CD4-positive, alpha-beta T cell treated with Interleukin-6 at 100 ng/mL for 8 hours (primary cell): ENCODE results near the gene TSNAX.
A peak's percentile ranks its signal among the peaks of the same experiment; 100 is the strongest.
"Not testable (repeated sequence)": the region's sequence is repeated elsewhere in the genome, so short reads cannot be mapped to it uniquely, and the experiment has no call there.

ENCODE experiments used
- DNase-seq: peaks from one replicate; pipeline ENCODE4 v3.0.0-alpha.2; 2020; ENCODE audit warnings: mixed read lengths, low spot score

TSNAX gene

GRCh38 chr1:231528172-231529029 lies at the start of gene TSNAX:
Gene TSNAX, plus strand, starts transcription at chr1:231528669. Its CDS starts 142 bp downstream, at chr1:231528811.
- peak; percentile 88 for DNase-seq

- no peak for DNase-seq
These were observed 49.7 kb upstream of the TSNAX start for GRCh38 chr1:231478811-231479210.

- no peak for DNase-seq
These were observed 48.5 kb upstream of the TSNAX start for GRCh38 chr1:231480008-231480407.

GRCh38 chr1:231481289-231481688 lies 47.2 kb upstream of the TSNAX start:
- DNase-seq = no peak

- no peak for DNase-seq
These were observed 43.3 kb upstream of the TSNAX start for GRCh38 chr1:231485029-231485784.

- no peak for DNase-seq
These were observed 41.5 kb upstream of the TSNAX start for GRCh38 chr1:231487019-231487418.

GRCh38 chr1:231487910-231488309 lies 40.6 kb upstream of the TSNAX start:
- DNase-seq = no peak

- no peak for DNase-seq
These were observed 34.9 kb upstream of the TSNAX start for GRCh38 chr1:231493421-231494185.

- no peak for DNase-seq
These were observed 33.9 kb upstream of the TSNAX start for GRCh38 chr1:231494439-231495110.

GRCh38 chr1:231497629-231498152 lies 30.8 kb upstream of the TSNAX start:
- DNase-seq = no peak

- DNase-seq = no peak
These were observed 29.2 kb upstream of the TSNAX start for GRCh38 chr1:231499148-231499763.

- no peak for DNase-seq
These were observed 27.8 kb upstream of the TSNAX start for GRCh38 chr1:231500666-231501065.

GRCh38 chr1:231503168-231503567 lies 25.3 kb upstream of the TSNAX start:
- not testable (repeated sequence) for DNase-seq

GRCh38 chr1:231507476-231508355 lies 20.8 kb upstream of the TSNAX start:
- DNase-seq = no peak

GRCh38 chr1:231508497-231508896 lies 20.0 kb upstream of the TSNAX start:
- no peak for DNase-seq

- DNase-seq = no peak
These were observed 19.5 kb upstream of the TSNAX start for GRCh38 chr1:231508941-231509340.

- DNase-seq = no peak
These were observed 16.2 kb upstream of the TSNAX start for GRCh38 chr1:231512147-231512698.

- DNase-seq = no peak
These were observed 12.7 kb upstream of the TSNAX start for GRCh38 chr1:231515748-231516147.

- no peak for DNase-seq
These were observed 11.4 kb upstream of the TSNAX start for GRCh38 chr1:231517076-231517475.
